Measurements from ENCODE around the gene LAPTM5. TPM values are rescaled to one million over a fixed set of nuclear protein-coding genes. Genes with fewer than 3 reads are reported as not detected.

The LAPTM5 gene
- total and polyA plus RNA-seq, 4 donors: 18.0 to 46.2 (median 28.1) TPM

DNA sequence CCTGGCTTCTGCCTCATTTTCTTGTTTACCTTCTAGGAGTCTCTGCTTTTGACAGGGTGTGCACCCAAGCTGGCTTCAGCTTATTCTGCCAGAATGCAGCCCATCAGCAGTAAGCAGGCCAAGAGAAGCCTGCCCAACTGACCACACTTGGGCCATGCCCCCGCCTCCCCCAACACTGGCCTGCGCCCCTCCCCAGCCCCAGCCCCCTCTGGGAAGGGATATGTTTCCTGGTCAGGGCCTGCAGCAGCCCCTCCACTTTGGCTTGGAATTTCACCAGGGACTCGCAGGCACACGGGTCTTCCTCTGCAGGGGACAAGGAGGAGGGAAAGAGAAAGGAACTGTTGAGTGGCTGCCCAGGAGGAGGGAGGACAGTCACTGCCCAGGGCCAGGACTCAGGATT lies 43.5 kb downstream of the LAPTM5 start:
- H3K36me3 ChIP-seq (ENCODE audit: control insufficient read depth in 4 of 4, insufficient read depth in 3 of 4, low read depth in 1 of 4, low read length in 3 of 4): no peaks in the 10 kb centered on the region
- H3K9me3 ChIP-seq (ENCODE audit: control insufficient read depth in 4 of 4, low read length in 3 of 4): peaks cover 0 to 4% (median 0%) of the 10 kb centered on the region in 4 donors
- no peak overlapping the region for H3K4me3 ChIP-seq (ENCODE audit: low read depth in 1 of 3, low read length in 3 of 3)
- WGBS: 70% methylated on average over 4 of the region's 4 CpGs
- no peak overlapping the region for H3K9ac ChIP-seq (ENCODE audit: low read depth in 1 of 2, low read length in 2 of 2)
- H3K4me1 ChIP-seq (ENCODE audit: control insufficient read depth in 4 of 4, insufficient read depth in 4 of 4, low read length in 3 of 4): peaks cover 0 to 4% (median 2%) of the 10 kb centered on the region in 4 donors
- DNase-seq (ENCODE audit: low spot score): no peak
- H3K27me3 ChIP-seq (ENCODE audit: control insufficient read depth in 4 of 4, insufficient read depth in 4 of 4, low read length in 3 of 4): no peaks in the 10 kb centered on the region
- no peak overlapping the region for H3K27ac ChIP-seq (ENCODE audit: low read depth in 1 of 2, low read length in 2 of 2)
- TF ChIP-seq EGR1 (IDR thresholded peaks at IDR 0.05; ENCODE audit: low read depth in 2 of 2): no peak
- no peak for TF ChIP-seq NR2F2 (IDR thresholded peaks at IDR 0.05)
- TF ChIP-seq HNF4A (conservative IDR thresholded peaks at IDR 0.05): no peak
- no peak for TF ChIP-seq YY1 (IDR thresholded peaks at IDR 0.05)
- no peak for TF ChIP-seq SP1 (IDR thresholded peaks at IDR 0.05)
- TF ChIP-seq RXRA (IDR thresholded peaks at IDR 0.05): no peak
- TF ChIP-seq FOXA2 (IDR thresholded peaks at IDR 0.05): no peak
- no peak for TF ChIP-seq TAF1 (conservative IDR thresholded peaks at IDR 0.05)
- TF ChIP-seq JUND (IDR thresholded peaks at IDR 0.05): no peak
- TF ChIP-seq HNF4G (IDR thresholded peaks at IDR 0.05): no peak
- TF ChIP-seq, protein P1, sequence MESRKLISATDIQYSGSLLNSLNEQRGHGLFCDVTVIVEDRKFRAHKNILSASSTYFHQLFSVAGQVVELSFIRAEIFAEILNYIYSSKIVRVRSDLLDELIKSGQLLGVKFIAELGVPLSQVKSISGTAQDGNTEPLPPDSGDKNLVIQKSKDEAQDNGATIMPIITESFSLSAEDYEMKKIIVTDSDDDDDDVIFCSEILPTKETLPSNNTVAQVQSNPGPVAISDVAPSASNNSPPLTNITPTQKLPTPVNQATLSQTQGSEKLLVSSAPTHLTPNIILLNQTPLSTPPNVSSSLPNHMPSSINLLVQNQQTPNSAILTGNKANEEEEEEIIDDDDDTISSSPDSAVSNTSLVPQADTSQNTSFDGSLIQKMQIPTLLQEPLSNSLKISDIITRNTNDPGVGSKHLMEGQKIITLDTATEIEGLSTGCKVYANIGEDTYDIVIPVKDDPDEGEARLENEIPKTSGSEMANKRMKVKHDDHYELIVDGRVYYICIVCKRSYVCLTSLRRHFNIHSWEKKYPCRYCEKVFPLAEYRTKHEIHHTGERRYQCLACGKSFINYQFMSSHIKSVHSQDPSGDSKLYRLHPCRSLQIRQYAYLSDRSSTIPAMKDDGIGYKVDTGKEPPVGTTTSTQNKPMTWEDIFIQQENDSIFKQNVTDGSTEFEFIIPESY (IDR thresholded peaks at IDR 0.05): no peak
- TF ChIP-seq, protein P2, sequence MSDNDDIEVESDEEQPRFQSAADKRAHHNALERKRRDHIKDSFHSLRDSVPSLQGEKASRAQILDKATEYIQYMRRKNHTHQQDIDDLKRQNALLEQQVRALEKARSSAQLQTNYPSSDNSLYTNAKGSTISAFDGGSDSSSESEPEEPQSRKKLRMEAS (IDR thresholded peaks at IDR 0.05): no peak
- no peak for TF ChIP-seq FOXA1 (IDR thresholded peaks at IDR 0.05)
- TF ChIP-seq, protein P3, sequence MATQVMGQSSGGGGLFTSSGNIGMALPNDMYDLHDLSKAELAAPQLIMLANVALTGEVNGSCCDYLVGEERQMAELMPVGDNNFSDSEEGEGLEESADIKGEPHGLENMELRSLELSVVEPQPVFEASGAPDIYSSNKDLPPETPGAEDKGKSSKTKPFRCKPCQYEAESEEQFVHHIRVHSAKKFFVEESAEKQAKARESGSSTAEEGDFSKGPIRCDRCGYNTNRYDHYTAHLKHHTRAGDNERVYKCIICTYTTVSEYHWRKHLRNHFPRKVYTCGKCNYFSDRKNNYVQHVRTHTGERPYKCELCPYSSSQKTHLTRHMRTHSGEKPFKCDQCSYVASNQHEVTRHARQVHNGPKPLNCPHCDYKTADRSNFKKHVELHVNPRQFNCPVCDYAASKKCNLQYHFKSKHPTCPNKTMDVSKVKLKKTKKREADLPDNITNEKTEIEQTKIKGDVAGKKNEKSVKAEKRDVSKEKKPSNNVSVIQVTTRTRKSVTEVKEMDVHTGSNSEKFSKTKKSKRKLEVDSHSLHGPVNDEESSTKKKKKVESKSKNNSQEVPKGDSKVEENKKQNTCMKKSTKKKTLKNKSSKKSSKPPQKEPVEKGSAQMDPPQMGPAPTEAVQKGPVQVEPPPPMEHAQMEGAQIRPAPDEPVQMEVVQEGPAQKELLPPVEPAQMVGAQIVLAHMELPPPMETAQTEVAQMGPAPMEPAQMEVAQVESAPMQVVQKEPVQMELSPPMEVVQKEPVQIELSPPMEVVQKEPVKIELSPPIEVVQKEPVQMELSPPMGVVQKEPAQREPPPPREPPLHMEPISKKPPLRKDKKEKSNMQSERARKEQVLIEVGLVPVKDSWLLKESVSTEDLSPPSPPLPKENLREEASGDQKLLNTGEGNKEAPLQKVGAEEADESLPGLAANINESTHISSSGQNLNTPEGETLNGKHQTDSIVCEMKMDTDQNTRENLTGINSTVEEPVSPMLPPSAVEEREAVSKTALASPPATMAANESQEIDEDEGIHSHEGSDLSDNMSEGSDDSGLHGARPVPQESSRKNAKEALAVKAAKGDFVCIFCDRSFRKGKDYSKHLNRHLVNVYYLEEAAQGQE (IDR thresholded peaks at IDR 0.05): no peak
- no peak for TF ChIP-seq RAD21 (IDR thresholded peaks at IDR 0.05)

DNA sequence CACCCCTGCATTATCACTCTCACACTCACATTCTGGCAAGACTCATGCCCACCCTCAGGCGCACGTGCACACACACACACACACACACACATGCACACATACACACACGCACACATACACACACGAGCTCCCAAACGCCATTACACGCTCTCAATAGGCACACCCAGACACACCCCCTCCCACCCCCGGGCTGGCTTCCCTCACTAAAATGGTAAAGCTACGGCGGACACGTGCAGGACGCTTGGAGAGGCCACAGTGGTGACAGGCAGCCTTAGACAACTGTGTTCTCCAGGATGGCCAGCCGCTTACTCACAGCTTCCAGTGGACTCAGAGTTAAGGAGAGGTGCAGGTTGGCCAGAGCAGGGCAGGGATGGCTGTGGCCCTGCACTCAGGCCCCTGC lies 44.3 kb downstream of the LAPTM5 start:
- no peak for DNase-seq (ENCODE audit: low spot score)
- Histone ChIP-seq H3K4me1 (ENCODE audit: control insufficient read depth in 4 of 4, insufficient read depth in 4 of 4, low read length in 3 of 4) (no peaks in the 10 kb centered on the region), H3K27me3 (ENCODE audit: control insufficient read depth in 4 of 4, insufficient read depth in 4 of 4, low read length in 3 of 4) (no peaks in the 10 kb centered on the region), H3K9me3 (ENCODE audit: control insufficient read depth in 4 of 4, low read length in 3 of 4) (peaks cover 0 to 4% (median 0%) of the 10 kb centered on the region in 4 donors), H3K36me3 (ENCODE audit: control insufficient read depth in 4 of 4, insufficient read depth in 3 of 4, low read depth in 1 of 4, low read length in 3 of 4) (no peaks in the 10 kb centered on the region), H3K27ac (ENCODE audit: low read depth in 1 of 2, low read length in 2 of 2) (no peak overlapping the region), H3K4me3 (ENCODE audit: low read depth in 1 of 3, low read length in 3 of 3) (no peak overlapping the region), H3K9ac (ENCODE audit: low read depth in 1 of 2, low read length in 2 of 2) (no peak overlapping the region)
- TF ChIP-seq, protein P4, sequence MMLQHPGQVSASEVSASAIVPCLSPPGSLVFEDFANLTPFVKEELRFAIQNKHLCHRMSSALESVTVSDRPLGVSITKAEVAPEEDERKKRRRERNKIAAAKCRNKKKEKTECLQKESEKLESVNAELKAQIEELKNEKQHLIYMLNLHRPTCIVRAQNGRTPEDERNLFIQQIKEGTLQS (IDR thresholded peaks at IDR 0.05): no peak
- TF ChIP-seq NR2F2 (IDR thresholded peaks at IDR 0.05) (no peak), HNF4A (conservative IDR thresholded peaks at IDR 0.05) (no peak), RXRA (IDR thresholded peaks at IDR 0.05) (no peak), SP1 (IDR thresholded peaks at IDR 0.05) (no peak), JUND (IDR thresholded peaks at IDR 0.05) (no peak), EGR1 (IDR thresholded peaks at IDR 0.05; ENCODE audit: low read depth in 2 of 2) (no peak), TAF1 (conservative IDR thresholded peaks at IDR 0.05) (no peak), FOXA2 (IDR thresholded peaks at IDR 0.05) (no peak), FOXA1 (IDR thresholded peaks at IDR 0.05) (no peak), RAD21 (IDR thresholded peaks at IDR 0.05) (no peak), HNF4G (IDR thresholded peaks at IDR 0.05) (no peak)
- TF ChIP-seq, protein P3 (IDR thresholded peaks at IDR 0.05): no peak
- TF ChIP-seq, protein P5, sequence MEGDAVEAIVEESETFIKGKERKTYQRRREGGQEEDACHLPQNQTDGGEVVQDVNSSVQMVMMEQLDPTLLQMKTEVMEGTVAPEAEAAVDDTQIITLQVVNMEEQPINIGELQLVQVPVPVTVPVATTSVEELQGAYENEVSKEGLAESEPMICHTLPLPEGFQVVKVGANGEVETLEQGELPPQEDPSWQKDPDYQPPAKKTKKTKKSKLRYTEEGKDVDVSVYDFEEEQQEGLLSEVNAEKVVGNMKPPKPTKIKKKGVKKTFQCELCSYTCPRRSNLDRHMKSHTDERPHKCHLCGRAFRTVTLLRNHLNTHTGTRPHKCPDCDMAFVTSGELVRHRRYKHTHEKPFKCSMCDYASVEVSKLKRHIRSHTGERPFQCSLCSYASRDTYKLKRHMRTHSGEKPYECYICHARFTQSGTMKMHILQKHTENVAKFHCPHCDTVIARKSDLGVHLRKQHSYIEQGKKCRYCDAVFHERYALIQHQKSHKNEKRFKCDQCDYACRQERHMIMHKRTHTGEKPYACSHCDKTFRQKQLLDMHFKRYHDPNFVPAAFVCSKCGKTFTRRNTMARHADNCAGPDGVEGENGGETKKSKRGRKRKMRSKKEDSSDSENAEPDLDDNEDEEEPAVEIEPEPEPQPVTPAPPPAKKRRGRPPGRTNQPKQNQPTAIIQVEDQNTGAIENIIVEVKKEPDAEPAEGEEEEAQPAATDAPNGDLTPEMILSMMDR (IDR thresholded peaks at IDR 0.05; ENCODE audit: low read depth, low read length, missing input control): no peak
- TF ChIP-seq, protein P2 (IDR thresholded peaks at IDR 0.05): no peak
- WGBS: 59% methylated on average over 12 of the region's 12 CpGs
